Small intestine (tissue), 7 donors: ENCODE measurements around the gene CDK7. TPM values are rescaled to one million over a fixed set of nuclear protein-coding genes. Genes with fewer than 3 reads are reported as not detected.
"Not testable (repeated sequence)": the region's sequence is repeated elsewhere in the genome, so short reads cannot be mapped to it uniquely, and the experiment has no call there.

ENCODE experiments used
- DNase-seq, 2 donors: peaks; one replicate each; pipeline versions ENCODE4 v3.0.0 to v3.0.0-alpha.2; 2013
- FAIRE-seq: peaks from 2 replicates; lab custom pipeline; 2012; peaks lifted over from hg19 to GRCh38; lab: Jason Lieb, UNC
- H3K27ac ChIP-seq, 3 donors: one replicate each; pipeline ENCODE4 v1.5.1; 2013; ENCODE audit warnings: low read length in 2 of 3, mild to moderate bottlenecking in 2 of 3, control low read depth in 1 of 3, inconsistent platforms in 1 of 3, low read depth in 1 of 3, moderate library complexity in 1 of 3
- H3K27me3 ChIP-seq, 3 donors: one replicate each; pipeline ENCODE4 v1.6.1; 2013; ENCODE audit warnings: low read length in 3 of 3, inconsistent platforms in 1 of 3; ENCODE audit not compliant: control insufficient read depth in 3 of 3, insufficient read depth in 3 of 3
- H3K36me3 ChIP-seq, 3 donors: one replicate each; pipeline ENCODE4 v1.6.1; 2013; ENCODE audit warnings: low read length in 3 of 3, inconsistent platforms in 1 of 3, low read depth in 1 of 3, mild to moderate bottlenecking in 1 of 3, moderate library complexity in 1 of 3; ENCODE audit not compliant: control insufficient read depth in 3 of 3, insufficient read depth in 2 of 3
- H3K4me1 ChIP-seq, 3 donors: one replicate each; pipeline ENCODE4 v1.6.1; 2013; ENCODE audit warnings: low read length in 2 of 3, inconsistent platforms in 1 of 3, low read depth in 1 of 3, mild to moderate bottlenecking in 1 of 3, moderate library complexity in 1 of 3; ENCODE audit not compliant: control insufficient read depth in 3 of 3, insufficient read depth in 2 of 3
- H3K4me3 ChIP-seq, 3 donors: one replicate each; pipeline ENCODE4 v1.5.1; 2013; ENCODE audit warnings: low read length in 3 of 3, control low read depth in 1 of 3, inconsistent platforms in 1 of 3, low read depth in 1 of 3, mild to moderate bottlenecking in 1 of 3, moderate library complexity in 1 of 3
- H3K9me3 ChIP-seq, 2 donors: one replicate each; pipeline ENCODE4 v1.6.1; 2013; ENCODE audit warnings: low read depth in 1 of 2, low read length in 1 of 2; ENCODE audit not compliant: control insufficient read depth in 2 of 2, insufficient read depth in 1 of 2
- WGBS, 3 donors: extraction: QIAGEN DNeasy Blood & Tissue Kit; methylation state at CpG; one replicate each; pipeline ENCODE4 v1.1.7; 2013; 5-methylcytosine and 5-hydroxymethylcytosine counted together
- polyA plus RNA-seq, 4 donors: library from polyadenylated mRNA; stranded (reverse) in 3 of 4; unstranded in 1 of 4; fragments of 200-250 nt in 3 of 4; fragments of 120-200 nt in 1 of 4; gene quantifications; one replicate each; pipeline versions ENCODE4 v1.2.1 to v1.2.3, GENCODE V29; 2013
- donor health status: healthy with polysubstance abuse.
- donor health status: control.
- donor health status: control.
- donor health status: Bipolar disorder and iron deficiency.
- donor health status: healthy.

The CDK7 gene
- polyA plus RNA-seq, 4 donors: 19.7 to 38.8 (median 22.1) TPM

GRCh38 chr5:69242215-69242927 lies 7.7 kb downstream of the CDK7 start:
- Histone ChIP-seq H3K27me3 (no peaks in the 10 kb centered on the region), H3K4me3 (no peak overlapping the region), H3K36me3 (peaks cover 0 to 10% (median 2%) of the 10 kb centered on the region in 3 donors), H3K9me3 (peaks cover 0 to 2% of the 10 kb centered on the region in 2 donors), H3K27ac (no peak overlapping the region), H3K4me1 (peaks cover 0 to 2% (median 0%) of the 10 kb centered on the region in 3 donors)
- FAIRE-seq: no peak
- DNase-seq: no peak
- 91 to 92% (median 91%) methylated on average over 8 of the region's 8 CpGs for WGBS, 3 donors

GRCh38 chr5:69245031-69245430 lies 10.3 kb downstream of the CDK7 start:
- DNase-seq (no peak), FAIRE-seq (no peak)
- Histone ChIP-seq H3K36me3 (peaks cover 0 to 2% (median 0%) of the 10 kb centered on the region in 3 donors), H3K4me3 (no peak overlapping the region), H3K9me3 (peaks cover 0 to 9% of the 10 kb centered on the region in 2 donors), H3K27me3 (no peaks in the 10 kb centered on the region), H3K4me1 (no peaks in the 10 kb centered on the region), H3K27ac (no peak overlapping the region)
- WGBS, 3 donors: 92 to 100% (median 99%) methylated on average over 5 of the region's 5 CpGs

- DNase-seq: no peak
- FAIRE-seq: no peak
- H3K4me3 ChIP-seq: no peak overlapping the region
- peaks cover 0 to 9% of the 10 kb centered on the region in 2 donors for H3K9me3 ChIP-seq
- no peak overlapping the region for H3K27ac ChIP-seq
- H3K36me3 ChIP-seq: peaks cover 0 to 11% (median 2%) of the 10 kb centered on the region in 3 donors
- no peaks in the 10 kb centered on the region for H3K4me1 ChIP-seq
- H3K27me3 ChIP-seq: no peaks in the 10 kb centered on the region
- WGBS, 3 donors: 88 to 98% (median 93%) methylated on average over 2 of the region's 2 CpGs
These were observed 13.3 kb downstream of the CDK7 start for GRCh38 chr5:69248019-69248418.

GRCh38 chr5:69250593-69250992 lies 15.9 kb downstream of the CDK7 start:
- DNase-seq (no peak), FAIRE-seq (no peak)
- Histone ChIP-seq H3K4me3 (no peak overlapping the region), H3K27ac (no peak overlapping the region), H3K36me3 (peaks cover 0 to 17% (median 2%) of the 10 kb centered on the region in 3 donors), H3K4me1 (no peaks in the 10 kb centered on the region), H3K27me3 (no peaks in the 10 kb centered on the region), H3K9me3 (peaks cover 0 to 7% of the 10 kb centered on the region in 2 donors)
- 92 to 99% (median 93%) methylated on average over 2 of the region's 2 CpGs for WGBS, 3 donors

GRCh38 chr5:69252437-69252836 lies 17.8 kb downstream of the CDK7 start:
- H3K27ac ChIP-seq: no peak overlapping the region
- peaks cover 0 to 7% of the 10 kb centered on the region in 2 donors for H3K9me3 ChIP-seq
- FAIRE-seq (no peak), DNase-seq (no peak)
- no peak overlapping the region for H3K4me3 ChIP-seq
- no peaks in the 10 kb centered on the region for H3K27me3 ChIP-seq
- H3K36me3 ChIP-seq: peaks cover 0 to 24% (median 3%) of the 10 kb centered on the region in 3 donors
- 82 to 90% (median 90%) methylated on average over 3 of the region's 3 CpGs for WGBS, 3 donors
- no peaks in the 10 kb centered on the region for H3K4me1 ChIP-seq

GRCh38 chr5:69255940-69256339 lies 21.3 kb downstream of the CDK7 start:
- not testable (repeated sequence) for H3K27ac ChIP-seq, H3K27me3 ChIP-seq, H3K4me1 ChIP-seq, DNase-seq, H3K9me3 ChIP-seq, FAIRE-seq, H3K4me3 ChIP-seq
- WGBS, 3 donors: 89 to 94% (median 93%) methylated on average over 4 of the region's 4 CpGs
- H3K36me3 ChIP-seq: peaks cover 5 to 31% (median 5%) of the 10 kb centered on the region in 3 donors

GRCh38 chr5:69257577-69257976 lies 22.9 kb downstream of the CDK7 start:
- H3K36me3 ChIP-seq: peaks cover 4 to 32% (median 7%) of the 10 kb centered on the region in 3 donors
- H3K4me3 ChIP-seq: no peak overlapping the region
- no peaks in the 10 kb centered on the region for H3K9me3 ChIP-seq
- no peak for DNase-seq
- WGBS, 3 donors: 97 to 100% (median 100%) methylated on average over 1 of the region's 1 CpG
- H3K4me1 ChIP-seq: no peaks in the 10 kb centered on the region
- H3K27me3 ChIP-seq: no peaks in the 10 kb centered on the region
- no peak for FAIRE-seq
- H3K27ac ChIP-seq: no peak overlapping the region

- H3K9me3 ChIP-seq: no peaks in the 10 kb centered on the region
- DNase-seq (no peak), FAIRE-seq (no peak)
- H3K36me3 ChIP-seq: peaks cover 7 to 30% (median 11%) of the 10 kb centered on the region in 3 donors
- H3K27ac ChIP-seq: no peak overlapping the region
- H3K4me3 ChIP-seq: no peak overlapping the region
- H3K4me1 ChIP-seq: no peaks in the 10 kb centered on the region
- 98 to 100% (median 100%) methylated on average over 1 of the region's 1 CpG for WGBS, 3 donors
- H3K27me3 ChIP-seq: no peaks in the 10 kb centered on the region
These were observed 26.3 kb downstream of the CDK7 start for GRCh38 chr5:69261034-69261433.
